HCT116 (cell line): ENCODE measurements around the gene TEX30.

Experiments used
- CTCF ChIP-seq, 3 experiments: fragments of 200-600 bp in 1 of 3; sonication (generic) in 1 of 3; IDR thresholded peaks in 2 of 3; conservative IDR thresholded peaks in 1 of 3; 2 replicates each; pipeline ENCODE4 v1.5.1; 2012 to 2017; ENCODE audit warnings: low read depth in 2 of 3, low read length in 2 of 3, antibody characterized with exemption in 1 of 3, borderline replicate concordance in 1 of 3, control low read depth in 1 of 3, mild to moderate bottlenecking in 1 of 3, mixed read lengths in 1 of 3, mixed run types in 1 of 3, moderate library complexity in 1 of 3; ENCODE audit not compliant: insufficient read depth in 1 of 3
- EZH2 ChIP-seq: fragments of 200-600 bp; sonication (generic); IDR thresholded peaks from 2 replicates; pipeline ENCODE4 v1.6.1; 2017; ENCODE audit warnings: antibody characterized with exemption, mixed run types
- EZH2phosphoT487 ChIP-seq: fragments of 200-600 bp; IDR thresholded peaks from 2 replicates; pipeline ENCODE4 v1.6.1; 2018; ENCODE audit warnings: antibody characterized with exemption, borderline replicate concordance
- MAX ChIP-seq: IDR thresholded peaks from 2 replicates; pipeline ENCODE4 v1.6.1; 2012
- POLR2A ChIP-seq: IDR thresholded peaks from 2 replicates; pipeline ENCODE4 v1.7.0; 2011; ENCODE audit warnings: borderline replicate concordance; ENCODE audit not compliant: insufficient read depth, insufficient read length; ENCODE audit errors: extremely low read depth
- POLR2AphosphoS5 ChIP-seq: IDR thresholded peaks from 2 replicates; pipeline ENCODE4 v1.6.1; 2011; ENCODE audit warnings: mild to moderate bottlenecking, low read depth, low read length, moderate library complexity

- TF ChIP-seq CTCF (IDR thresholded peaks at IDR 0.05 in 2 of 3, conservative IDR thresholded peaks at IDR 0.05 in 1 of 3; ENCODE audit: borderline replicate concordance in 1 of 3, insufficient read depth in 1 of 3, low read depth in 2 of 3, low read length in 2 of 3) (no peak), EZH2phosphoT487 (no peak), POLR2AphosphoS5 (peak; percentile 72), POLR2A (peak; percentile 25), MAX (peak; percentile 78), EZH2 (no peak)
Measured at GRCh38 chr13:102798581-102799425, 25.2 kb upstream of the TEX30 start, which contains the start of the genes BIVM and POGLUT2.
